SH-SY5Y (cell line): ENCODE results near the gene LYPD1.

Experiments used
- GATA2 ChIP-seq: IDR thresholded peaks from 2 replicates; pipeline ENCODE4 v1.6.1; 2011; ENCODE audit warnings: mild to moderate bottlenecking, low read depth, low read length
- GATA3 ChIP-seq: IDR thresholded peaks from 2 replicates; pipeline ENCODE4 v1.6.1; 2011; ENCODE audit warnings: low read depth, mild to moderate bottlenecking, low read length, moderate library complexity

LYPD1 gene, protein sequence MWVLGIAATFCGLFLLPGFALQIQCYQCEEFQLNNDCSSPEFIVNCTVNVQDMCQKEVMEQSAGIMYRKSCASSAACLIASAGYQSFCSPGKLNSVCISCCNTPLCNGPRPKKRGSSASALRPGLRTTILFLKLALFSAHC

DNA sequence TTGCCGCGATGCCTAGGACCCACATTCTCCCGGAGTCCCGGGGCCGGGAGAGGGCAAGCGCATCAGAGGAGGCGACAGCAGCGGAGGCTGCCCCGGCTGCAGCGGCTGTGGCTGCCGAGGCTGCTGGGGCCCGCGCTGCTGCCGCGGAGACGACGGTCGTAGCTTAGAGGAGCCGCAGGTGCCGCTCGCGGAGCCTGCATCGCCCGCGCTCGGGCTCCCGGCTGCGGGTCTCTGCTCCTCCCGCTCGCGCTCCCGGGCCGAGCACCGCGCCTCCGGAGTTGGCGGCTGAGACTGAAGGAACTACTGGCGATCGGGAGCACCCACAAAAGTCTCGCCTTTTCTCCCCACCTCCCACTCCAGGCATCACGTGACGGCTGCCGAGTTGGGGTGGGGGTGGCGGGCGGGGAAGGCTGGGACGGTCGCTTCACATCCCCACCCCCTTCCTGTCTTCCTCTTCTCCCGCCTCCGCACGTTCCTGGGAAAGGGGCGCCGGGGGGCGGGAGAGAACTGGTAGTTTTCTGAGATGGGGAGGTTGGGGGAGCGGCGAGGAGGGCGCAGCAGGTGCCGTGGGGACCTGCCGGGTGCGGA, at the start of gene LYPD1:
Gene LYPD1 (minus strand): TSS at position 298 of the 588 bp plus-strand sequence. CDS start 273 bp downstream, at position 25.
- TF ChIP-seq GATA2 (no peak), GATA3 (no peak)

DNA sequence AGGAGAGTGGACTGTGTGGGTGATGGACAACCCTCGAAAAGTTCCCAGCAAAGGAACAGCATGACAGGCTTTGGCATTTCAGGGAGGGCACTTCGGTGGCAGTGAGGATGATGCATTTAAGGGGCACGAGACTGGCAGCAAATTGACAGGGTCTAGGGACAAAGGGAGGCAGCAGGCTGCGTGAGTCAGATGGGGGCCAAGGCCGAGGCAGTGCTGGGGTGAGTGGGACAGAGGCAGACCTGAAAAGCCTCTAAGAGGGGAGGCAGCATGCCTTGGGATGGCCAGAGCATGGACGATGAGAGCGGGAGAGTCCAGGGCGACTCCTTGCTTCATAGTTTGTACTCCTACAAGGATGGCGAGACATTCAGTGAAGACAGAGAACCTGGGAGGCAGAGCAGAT, 49.5 kb upstream of the LYPD1 start:
- no peak for TF ChIP-seq GATA3
- no peak for TF ChIP-seq GATA2

DNA sequence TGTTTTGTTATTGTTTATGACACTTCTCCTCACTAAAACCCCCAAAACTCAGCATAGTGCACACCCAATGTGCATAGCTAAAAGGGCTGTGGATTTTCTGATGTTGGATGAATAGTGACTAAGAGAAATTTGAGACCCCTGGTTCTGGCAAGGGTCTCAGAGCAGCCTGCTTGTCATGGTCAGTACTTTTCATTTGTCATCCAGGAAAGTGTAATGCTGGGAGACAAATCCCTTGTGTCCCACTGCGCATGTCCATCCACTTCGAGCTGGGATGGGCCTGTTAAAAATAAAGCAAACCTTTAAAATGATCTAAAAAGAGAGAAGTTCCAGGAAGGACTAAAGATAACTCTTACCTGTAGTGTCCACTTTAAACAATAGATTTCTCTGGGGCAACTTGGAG, 46.9 kb upstream of the LYPD1 start:
- TF ChIP-seq GATA3 (no peak), GATA2 (no peak)

DNA sequence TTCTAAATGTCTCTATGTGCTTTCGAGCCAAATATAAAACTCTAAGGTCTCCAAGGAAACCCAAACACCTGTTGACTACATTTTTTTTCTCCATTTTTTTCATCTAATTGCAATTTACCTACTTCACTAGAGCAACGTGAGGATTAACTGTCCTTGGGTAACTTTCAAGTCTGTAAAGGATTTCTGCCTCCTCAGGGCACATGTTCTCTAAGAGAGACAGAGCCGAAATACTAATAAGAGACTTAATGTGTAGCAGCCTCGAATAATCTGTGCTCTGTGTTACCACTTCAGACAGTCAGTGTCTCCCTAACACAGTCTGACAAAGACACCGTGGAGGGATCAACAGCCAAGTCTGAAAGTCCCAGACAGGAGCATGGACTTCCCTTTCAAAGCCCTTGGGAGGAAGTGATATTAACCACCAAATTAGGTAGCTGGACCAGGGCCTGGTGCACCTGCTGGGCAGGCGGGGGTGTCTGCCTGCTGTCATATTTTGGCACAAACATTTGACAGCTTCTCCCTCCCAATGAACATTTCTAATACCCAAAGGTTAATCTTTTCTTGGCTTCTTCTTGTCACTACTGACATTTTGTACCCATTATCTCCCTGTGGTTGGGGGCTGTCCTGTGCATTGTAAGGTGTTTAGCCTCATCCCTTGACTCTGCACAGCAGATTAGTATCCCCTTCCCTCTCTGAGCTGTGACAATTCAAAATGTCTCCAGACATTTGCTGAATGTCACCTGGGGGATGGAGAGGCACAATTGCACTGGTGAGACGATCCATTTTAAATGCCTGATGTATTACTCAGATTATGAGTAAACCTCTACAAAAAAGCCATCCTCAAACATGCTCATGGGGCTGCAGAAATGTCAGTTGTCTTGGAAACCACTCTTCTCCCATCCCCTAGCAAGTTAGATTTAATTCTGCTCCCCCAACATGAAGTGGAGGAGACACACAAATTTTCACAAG, 45.7 kb upstream of the LYPD1 start:
- TF ChIP-seq GATA3, result no peak
- no peak for TF ChIP-seq GATA2

DNA sequence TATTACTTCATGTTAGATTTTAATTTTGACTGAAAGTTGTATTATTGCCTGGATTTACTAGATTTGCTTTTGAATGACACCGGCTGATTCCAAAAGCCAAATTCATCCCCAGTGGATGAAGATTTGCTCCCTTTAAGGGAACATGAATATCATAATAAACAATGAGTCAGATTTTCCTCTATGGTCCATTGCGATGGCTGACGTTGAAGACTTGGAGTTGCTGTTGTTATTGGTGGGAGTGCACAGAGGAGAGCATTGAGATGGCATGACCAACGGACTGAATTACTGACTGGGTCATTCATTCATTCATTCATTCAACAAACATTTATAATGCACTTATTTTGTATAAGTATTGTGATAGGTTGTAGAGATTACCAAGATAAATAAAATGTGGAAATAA, 33.4 kb upstream of the LYPD1 start:
- TF ChIP-seq GATA3 (no peak), GATA2 (no peak)

DNA sequence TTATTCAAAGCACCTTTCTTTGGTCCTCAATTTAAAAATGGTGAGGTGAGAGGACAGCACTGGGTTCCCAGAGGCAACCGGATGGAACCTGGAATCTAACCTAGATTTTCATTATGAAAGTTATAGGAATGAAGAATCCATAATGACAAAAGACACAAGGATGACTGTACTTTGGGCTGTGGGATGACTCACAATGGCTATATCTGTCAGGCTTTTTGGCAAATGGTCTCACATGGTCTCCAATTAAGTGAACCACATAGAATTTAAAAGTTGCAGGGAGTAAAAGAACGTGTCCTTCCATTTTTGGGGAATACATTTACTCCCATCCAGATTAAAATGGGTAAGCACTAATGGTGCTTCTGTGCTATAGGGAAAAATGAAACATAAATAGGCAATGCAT, 31.8 kb upstream of the LYPD1 start:
- TF ChIP-seq GATA3, result no peak

DNA sequence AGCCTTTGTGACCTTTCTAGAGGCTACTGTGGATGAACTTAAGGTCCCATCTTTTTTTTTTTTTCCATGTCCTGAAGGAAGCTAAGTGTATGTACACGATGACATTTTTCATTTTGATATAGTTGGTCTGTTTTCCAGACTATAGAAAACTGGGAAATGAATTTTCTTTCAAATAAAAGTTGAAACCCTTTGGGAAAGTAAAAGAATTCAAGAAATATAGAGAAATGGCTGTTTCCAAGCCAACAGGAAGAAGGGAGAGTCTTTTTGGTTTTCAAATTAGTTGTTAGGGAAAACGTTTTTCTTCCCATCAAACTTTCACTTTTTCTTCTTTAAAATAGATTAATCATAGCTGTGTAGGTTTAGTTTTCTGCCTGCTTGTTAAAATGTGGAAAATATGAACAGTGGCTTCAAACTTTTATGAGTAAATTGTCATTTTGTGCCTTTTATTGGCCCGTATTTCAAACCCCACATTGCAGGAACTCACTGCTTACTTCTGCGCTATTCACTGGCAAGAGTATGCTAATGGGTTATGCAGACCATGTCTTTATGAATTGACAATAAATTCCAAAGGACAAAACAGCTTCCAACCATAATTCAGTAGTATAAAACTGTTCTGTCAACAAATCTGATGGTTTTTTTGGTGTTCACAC, 27.7 kb upstream of the LYPD1 start:
- TF ChIP-seq GATA2 (no peak), GATA3 (no peak)

DNA sequence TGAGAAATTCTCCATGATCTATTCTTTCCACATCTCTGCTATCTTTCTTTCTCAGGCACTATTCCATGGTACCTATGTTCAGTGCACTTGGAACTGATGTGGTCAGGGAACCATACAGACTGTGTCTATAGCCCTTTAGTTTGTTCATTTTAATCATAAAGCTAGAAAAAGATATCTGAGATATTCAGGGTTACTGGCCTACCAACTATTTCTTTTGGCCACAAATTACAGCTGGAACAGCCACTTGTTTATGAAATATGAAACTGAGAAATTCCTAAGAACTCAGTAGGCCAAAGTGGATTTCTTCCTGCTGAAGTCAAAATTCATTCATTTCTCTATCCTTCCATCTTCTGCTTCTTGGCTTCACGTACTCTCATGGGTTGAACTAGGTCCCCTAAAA, 22.8 kb upstream of the LYPD1 start:
- TF ChIP-seq GATA3 (no peak), GATA2 (no peak)

DNA sequence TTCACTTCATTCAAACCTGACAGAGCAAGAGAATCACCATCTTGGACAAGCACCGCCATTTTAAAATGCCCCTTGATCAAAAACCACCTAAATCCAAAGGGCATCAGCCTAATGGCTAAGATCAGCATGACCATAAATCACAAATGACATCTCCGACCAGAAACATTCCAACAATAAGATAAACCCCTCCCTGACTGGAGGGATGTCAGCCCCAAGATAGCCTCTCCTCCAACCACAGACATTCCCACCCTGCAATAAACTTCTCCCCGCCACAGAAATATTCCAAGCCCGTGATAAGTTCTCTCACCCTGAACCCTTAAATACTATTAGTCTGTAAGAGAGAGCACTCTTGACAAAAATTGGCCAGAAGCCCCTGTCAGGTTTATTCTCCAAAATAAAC, 21.6 kb upstream of the LYPD1 start:
- TF ChIP-seq GATA3 (no peak), GATA2 (no peak)

DNA sequence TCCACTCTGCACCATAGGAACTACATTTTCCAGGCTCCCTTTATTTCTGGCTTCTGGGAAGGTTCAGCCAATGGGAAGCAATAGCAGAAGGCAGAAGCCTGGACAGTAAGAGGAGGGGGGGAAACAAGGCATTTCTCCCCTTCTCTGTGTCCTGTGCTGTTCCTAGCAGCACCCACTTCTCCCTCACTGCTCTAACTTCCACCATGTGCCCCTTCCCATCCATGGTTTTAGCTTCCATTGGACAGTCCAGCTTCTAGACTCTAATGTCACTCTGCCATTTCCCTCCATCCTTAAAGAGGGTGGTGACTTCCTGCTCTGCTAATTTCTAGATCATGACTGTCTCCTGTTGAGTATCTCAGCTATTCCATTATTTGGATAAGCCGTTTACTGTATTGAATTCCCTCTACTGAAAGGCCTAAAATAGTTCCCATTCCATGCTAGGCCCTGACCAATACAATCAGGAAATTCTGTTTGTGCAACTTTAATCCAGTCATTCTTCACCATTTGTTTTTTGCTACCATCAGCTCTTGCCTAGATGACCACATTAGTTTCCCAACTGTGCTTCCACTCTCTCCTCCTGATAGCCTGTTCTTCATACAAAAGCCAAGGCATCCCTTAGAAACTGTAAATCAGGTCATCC, 20.8 kb upstream of the LYPD1 start:
- TF ChIP-seq GATA3 (no peak), GATA2 (no peak)

DNA sequence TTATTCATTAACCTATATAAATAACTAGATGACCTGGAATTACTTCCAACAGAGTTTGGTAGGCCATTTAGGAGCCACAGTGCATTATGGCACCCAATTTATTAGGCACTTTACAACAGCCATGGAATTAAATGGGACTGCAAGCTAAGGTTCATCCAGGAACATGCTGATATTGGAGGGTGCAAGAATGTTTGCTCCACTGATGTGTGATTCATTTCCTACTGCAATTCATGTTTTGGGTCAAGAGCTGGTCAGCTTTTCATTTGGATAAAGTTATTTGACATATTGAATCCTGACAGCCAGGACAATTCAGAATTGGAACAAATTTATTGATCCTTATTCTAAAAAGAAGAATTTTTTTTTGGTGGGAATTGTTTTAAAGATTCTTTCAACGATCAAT, 11.8 kb upstream of the LYPD1 start:
- no peak for TF ChIP-seq GATA2
- TF ChIP-seq GATA3, result no peak

DNA sequence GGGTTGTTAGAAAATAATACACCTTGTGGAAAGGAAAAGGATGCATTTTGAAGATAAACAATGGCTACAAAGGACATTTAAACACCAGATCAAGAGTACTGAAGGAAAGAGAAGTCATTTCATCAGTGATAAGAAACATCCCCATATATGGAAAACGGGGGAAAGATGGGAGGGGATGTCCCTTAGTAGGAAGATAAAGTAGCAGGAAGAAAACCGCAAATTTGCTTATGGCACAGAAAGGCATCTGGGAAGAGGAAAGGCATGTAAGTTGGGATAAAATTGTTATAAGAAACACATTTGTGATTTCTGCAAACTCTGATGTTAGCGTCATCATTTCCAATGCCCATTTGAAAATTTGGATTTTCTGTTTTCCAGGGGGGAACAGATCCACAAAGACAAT, 10.5 kb upstream of the LYPD1 start:
- TF ChIP-seq GATA2 (no peak), GATA3 (no peak)

DNA sequence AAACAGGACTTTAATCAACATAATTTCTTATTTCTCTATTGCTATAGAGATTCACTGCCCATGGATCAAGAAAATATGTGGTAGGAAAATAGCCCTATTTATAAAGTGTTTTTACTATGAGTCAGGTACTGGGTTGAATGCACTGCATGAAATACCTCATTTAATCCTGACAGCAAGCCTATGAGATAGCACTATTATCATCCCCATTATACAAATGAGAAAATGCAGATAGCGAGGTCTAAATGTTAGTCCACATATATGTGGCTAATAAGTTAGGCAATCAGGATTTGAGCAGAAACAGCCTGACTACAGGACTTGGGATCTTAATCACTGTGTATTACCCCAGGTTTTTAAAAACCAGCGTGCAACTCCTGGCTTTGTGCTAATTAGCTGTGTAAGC, 8.5 kb upstream of the LYPD1 start:
- no peak for TF ChIP-seq GATA2
- no peak for TF ChIP-seq GATA3

DNA sequence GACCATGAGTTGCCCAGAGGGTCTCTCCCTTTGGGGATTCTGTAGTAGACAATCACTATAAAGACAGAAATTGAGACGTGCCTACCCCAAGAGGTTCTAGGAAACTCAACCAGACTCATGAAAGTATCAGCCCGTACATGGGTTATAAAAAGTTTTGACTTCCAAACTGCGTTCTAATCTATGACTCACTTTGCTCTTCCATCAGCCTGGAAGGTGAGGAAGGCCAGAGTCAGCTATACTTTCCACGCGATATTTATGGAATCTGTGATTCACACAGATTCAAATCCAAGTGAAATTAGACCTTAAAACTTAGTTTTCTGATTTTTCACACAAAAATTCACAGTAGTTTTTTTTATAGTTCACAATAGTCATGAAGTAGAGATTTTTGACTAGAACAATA, 7.7 kb upstream of the LYPD1 start:
- TF ChIP-seq GATA3 (no peak), GATA2 (no peak)
